Measurements from ENCODE around the gene MINPP1.
"Not testable (repeated sequence)": the region's sequence is repeated elsewhere in the genome, so short reads cannot be mapped to it uniquely, and the experiment has no call there.

The MINPP1 gene

GRCh38 chr10:87504640-87505365, at the start of gene MINPP1:
Gene MINPP1, plus strand, starts transcription at chr10:87504893. Its CDS starts 23 bp downstream, at chr10:87504916.
- Histone ChIP-seq H3K9me3 (ENCODE audit: insufficient read depth, low read length) (no peaks in the 10 kb centered on the region), H3K4me1 (ENCODE audit: insufficient read depth, insufficient read length) (no peaks in the 10 kb centered on the region), H3K4me3 (ENCODE audit: insufficient read length, low read depth) (peak within 1 kb of the TSS; percentile 95), H3K27me3 (ENCODE audit: insufficient read depth, insufficient read length) (no peaks in the 10 kb centered on the region), H3K9ac (ENCODE audit: insufficient read length, low read depth) (peak within 1 kb of the TSS; percentile 94), H3K36me3 (ENCODE audit: insufficient read depth, insufficient read length, low read length) (peaks cover 19% of the 10 kb centered on the region)
- no peak for TF ChIP-seq YY1 (IDR thresholded peaks at IDR 0.05; ENCODE audit: insufficient read depth, insufficient read length)
- TF ChIP-seq SUZ12 (IDR thresholded peaks at IDR 0.05; ENCODE audit: extremely low read depth, insufficient read depth, insufficient read length), result no peak
- no peak for TF ChIP-seq ZNF274 (IDR thresholded peaks at IDR 0.05; ENCODE audit: low read depth, low read length)
- peak; percentile 75 for DNase-seq (ENCODE audit: low read depth, low spot score)

GRCh38 chr10:87456586-87457220, 48.0 kb upstream of the MINPP1 start:
- not testable (repeated sequence) for H3K4me1 ChIP-seq (ENCODE audit: insufficient read depth, insufficient read length); H3K36me3 ChIP-seq (ENCODE audit: insufficient read depth, insufficient read length, low read length); DNase-seq (ENCODE audit: low read depth, low spot score); H3K9ac ChIP-seq (ENCODE audit: insufficient read length, low read depth); H3K27me3 ChIP-seq (ENCODE audit: insufficient read depth, insufficient read length); H3K9me3 ChIP-seq (ENCODE audit: insufficient read depth, low read length); H3K4me3 ChIP-seq (ENCODE audit: insufficient read length, low read depth)

GRCh38 chr10:87461751-87462150, 42.9 kb upstream of the MINPP1 start:
- H3K4me1 ChIP-seq (ENCODE audit: insufficient read depth, insufficient read length); H3K4me3 ChIP-seq (ENCODE audit: insufficient read length, low read depth): not testable (repeated sequence)

GRCh38 chr10:87466849-87467248, 37.8 kb upstream of the MINPP1 start:
- H3K9me3 ChIP-seq (ENCODE audit: insufficient read depth, low read length); H3K27me3 ChIP-seq (ENCODE audit: insufficient read depth, insufficient read length); H3K9ac ChIP-seq (ENCODE audit: insufficient read length, low read depth); H3K4me1 ChIP-seq (ENCODE audit: insufficient read depth, insufficient read length); DNase-seq (ENCODE audit: low read depth, low spot score); H3K36me3 ChIP-seq (ENCODE audit: insufficient read depth, insufficient read length, low read length); H3K4me3 ChIP-seq (ENCODE audit: insufficient read length, low read depth): not testable (repeated sequence)

More at GRCh38 chr10:87461751-87462150, 42.9 kb upstream of the MINPP1 start:
- H3K9ac ChIP-seq (ENCODE audit: insufficient read length, low read depth); H3K9me3 ChIP-seq (ENCODE audit: insufficient read depth, low read length); DNase-seq (ENCODE audit: low read depth, low spot score); H3K36me3 ChIP-seq (ENCODE audit: insufficient read depth, insufficient read length, low read length); H3K27me3 ChIP-seq (ENCODE audit: insufficient read depth, insufficient read length): not testable (repeated sequence)

GRCh38 chr10:87488733-87489132, 16.0 kb upstream of the MINPP1 start:
- H3K36me3 ChIP-seq (ENCODE audit: insufficient read depth, insufficient read length, low read length); H3K4me3 ChIP-seq (ENCODE audit: insufficient read length, low read depth); DNase-seq (ENCODE audit: low read depth, low spot score); H3K4me1 ChIP-seq (ENCODE audit: insufficient read depth, insufficient read length); H3K27me3 ChIP-seq (ENCODE audit: insufficient read depth, insufficient read length); H3K9ac ChIP-seq (ENCODE audit: insufficient read length, low read depth); H3K9me3 ChIP-seq (ENCODE audit: insufficient read depth, low read length): not testable (repeated sequence)

GRCh38 chr10:87490285-87490684, 14.4 kb upstream of the MINPP1 start:
- H3K36me3 ChIP-seq (ENCODE audit: insufficient read depth, insufficient read length, low read length); H3K4me1 ChIP-seq (ENCODE audit: insufficient read depth, insufficient read length); H3K9ac ChIP-seq (ENCODE audit: insufficient read length, low read depth); H3K27me3 ChIP-seq (ENCODE audit: insufficient read depth, insufficient read length); DNase-seq (ENCODE audit: low read depth, low spot score); H3K4me3 ChIP-seq (ENCODE audit: insufficient read length, low read depth); H3K9me3 ChIP-seq (ENCODE audit: insufficient read depth, low read length): not testable (repeated sequence)

- not testable (repeated sequence) for DNase-seq (ENCODE audit: low read depth, low spot score); H3K4me1 ChIP-seq (ENCODE audit: insufficient read depth, insufficient read length); H3K4me3 ChIP-seq (ENCODE audit: insufficient read length, low read depth); H3K36me3 ChIP-seq (ENCODE audit: insufficient read depth, insufficient read length, low read length); H3K27me3 ChIP-seq (ENCODE audit: insufficient read depth, insufficient read length); H3K9ac ChIP-seq (ENCODE audit: insufficient read length, low read depth); H3K9me3 ChIP-seq (ENCODE audit: insufficient read depth, low read length)
These were observed 12.2 kb upstream of the MINPP1 start for GRCh38 chr10:87492450-87492849.

GRCh38 chr10:87495446-87495845, 9.2 kb upstream of the MINPP1 start:
- not testable (repeated sequence) for H3K4me3 ChIP-seq (ENCODE audit: insufficient read length, low read depth); H3K36me3 ChIP-seq (ENCODE audit: insufficient read depth, insufficient read length, low read length)

GRCh38 chr10:87497386-87497785, 7.3 kb upstream of the MINPP1 start:
- H3K4me1 ChIP-seq (ENCODE audit: insufficient read depth, insufficient read length); H3K9ac ChIP-seq (ENCODE audit: insufficient read length, low read depth); DNase-seq (ENCODE audit: low read depth, low spot score); H3K27me3 ChIP-seq (ENCODE audit: insufficient read depth, insufficient read length); H3K36me3 ChIP-seq (ENCODE audit: insufficient read depth, insufficient read length, low read length); H3K4me3 ChIP-seq (ENCODE audit: insufficient read length, low read depth); H3K9me3 ChIP-seq (ENCODE audit: insufficient read depth, low read length): not testable (repeated sequence)

More at GRCh38 chr10:87495446-87495845, 9.2 kb upstream of the MINPP1 start:
- H3K9me3 ChIP-seq (ENCODE audit: insufficient read depth, low read length); H3K9ac ChIP-seq (ENCODE audit: insufficient read length, low read depth); H3K4me1 ChIP-seq (ENCODE audit: insufficient read depth, insufficient read length); DNase-seq (ENCODE audit: low read depth, low spot score); H3K27me3 ChIP-seq (ENCODE audit: insufficient read depth, insufficient read length): not testable (repeated sequence)

- not testable (repeated sequence) for H3K4me3 ChIP-seq (ENCODE audit: insufficient read length, low read depth); DNase-seq (ENCODE audit: low read depth, low spot score)
These were observed 6.4 kb upstream of the MINPP1 start for GRCh38 chr10:87498106-87498789.

More at GRCh38 chr10:87498106-87498789, 6.4 kb upstream of the MINPP1 start:
- not testable (repeated sequence) for H3K9ac ChIP-seq (ENCODE audit: insufficient read length, low read depth); H3K27me3 ChIP-seq (ENCODE audit: insufficient read depth, insufficient read length); H3K36me3 ChIP-seq (ENCODE audit: insufficient read depth, insufficient read length, low read length); H3K9me3 ChIP-seq (ENCODE audit: insufficient read depth, low read length); H3K4me1 ChIP-seq (ENCODE audit: insufficient read depth, insufficient read length)
